HG03457 (cell line): ENCODE measurements around the gene CAMK2D.

ENCODE experiments used
- ATAC-seq: cut with Tn5 transposase; IDR thresholded peaks from one replicate; pipeline ENCODE4 v1.9.1; 2021; ENCODE audit warnings: moderate number of reproducible peaks; ENCODE audit not compliant: unreplicated experiment

Gene CAMK2D

DNA sequence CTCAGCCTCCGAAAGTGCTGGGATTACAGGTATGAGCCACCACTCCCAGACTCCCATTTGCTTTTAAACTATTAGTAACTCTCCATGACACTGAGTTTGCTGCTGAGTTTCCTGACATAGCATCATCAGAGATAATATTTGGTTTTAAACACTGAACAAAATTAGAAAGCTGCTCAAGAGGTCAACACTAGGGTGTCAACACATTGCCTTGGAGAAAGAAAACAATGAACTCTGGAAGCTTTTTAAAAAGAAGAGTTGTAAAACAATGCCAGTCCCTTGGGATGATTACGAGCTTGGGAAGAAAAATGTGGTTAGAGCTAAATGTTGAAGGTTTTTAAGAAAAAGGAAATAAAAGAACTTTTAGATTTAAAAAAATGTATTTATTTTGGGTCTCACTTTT is 264.8 kb downstream of the CAMK2D start:
- no peak for ATAC-seq

DNA sequence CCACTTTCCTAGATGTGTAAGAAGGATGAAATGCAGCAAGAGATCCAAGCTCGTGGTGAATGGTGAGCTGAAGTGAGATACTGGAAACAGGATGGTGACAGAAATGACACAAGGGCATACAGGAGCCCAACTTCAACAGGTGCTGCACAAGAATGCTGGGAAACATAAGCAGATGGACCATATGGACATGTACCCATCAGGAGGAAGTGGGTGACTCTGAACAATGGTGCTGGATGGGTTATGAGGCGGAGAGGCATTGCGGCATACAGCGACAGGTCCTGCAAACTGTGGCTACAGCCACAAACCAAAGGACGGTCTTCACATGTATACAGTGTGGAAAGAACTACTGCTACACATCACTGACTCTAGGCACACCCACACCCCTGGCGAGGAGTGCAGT is 265.7 kb downstream of the CAMK2D start:
- ATAC-seq = no peak

DNA sequence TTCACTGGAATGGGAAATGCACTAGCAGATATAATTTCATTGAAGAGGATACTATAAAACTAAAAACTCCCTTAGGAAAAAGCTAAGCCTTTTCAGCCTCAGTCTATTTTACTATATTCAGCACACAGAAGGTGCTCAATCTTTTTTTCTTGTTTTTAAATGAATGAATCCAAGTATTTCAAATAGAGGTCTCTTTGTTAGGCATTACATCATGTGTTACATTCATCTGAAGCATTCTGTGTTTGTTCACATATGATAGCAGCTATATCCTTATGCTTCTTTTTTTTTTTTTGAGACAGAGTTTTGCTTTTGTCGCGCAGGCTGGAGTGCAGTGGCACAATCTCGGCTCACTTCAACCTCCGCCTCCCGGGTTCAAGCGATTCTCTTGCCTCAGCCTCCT is 278.4 kb downstream of the CAMK2D start:
- ATAC-seq = no peak

DNA sequence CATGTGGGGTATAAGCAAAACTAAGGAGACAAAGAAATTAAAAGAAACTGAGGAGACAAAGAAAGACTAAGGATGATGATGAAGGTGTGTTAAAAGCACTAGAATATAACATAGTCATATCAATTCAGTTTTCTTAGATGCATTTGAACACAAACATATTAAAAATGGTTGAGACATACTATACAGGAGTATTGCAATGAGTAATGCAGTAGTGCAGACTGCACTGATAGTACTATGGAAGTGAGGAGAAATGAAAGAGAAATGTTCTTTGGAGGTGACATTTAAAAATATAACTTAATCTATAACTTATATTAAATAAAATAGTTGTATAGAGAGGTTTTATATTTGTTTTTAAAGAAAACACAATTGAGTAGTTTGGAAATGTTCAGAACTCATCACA is 279.2 kb downstream of the CAMK2D start:
- no peak for ATAC-seq

DNA sequence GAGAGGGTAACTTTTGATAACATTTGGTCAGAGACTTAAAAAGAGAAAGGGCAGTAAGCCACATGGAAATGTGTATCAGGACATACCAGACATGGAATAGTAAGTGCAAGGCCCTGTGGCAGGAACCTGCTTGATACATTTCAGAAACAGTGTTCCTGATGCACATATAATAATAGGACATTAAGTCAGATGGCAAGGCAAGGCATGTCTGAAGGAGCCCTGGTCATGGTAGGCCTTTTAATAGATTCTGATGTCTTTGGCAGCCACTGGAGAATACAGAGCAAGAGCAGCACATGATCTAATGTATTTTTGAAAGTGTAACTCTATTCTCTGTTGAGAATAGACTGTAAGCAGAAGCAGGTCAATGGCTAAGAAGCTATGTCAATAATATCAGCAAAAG is 279.7 kb downstream of the CAMK2D start:
- ATAC-seq = no peak

DNA sequence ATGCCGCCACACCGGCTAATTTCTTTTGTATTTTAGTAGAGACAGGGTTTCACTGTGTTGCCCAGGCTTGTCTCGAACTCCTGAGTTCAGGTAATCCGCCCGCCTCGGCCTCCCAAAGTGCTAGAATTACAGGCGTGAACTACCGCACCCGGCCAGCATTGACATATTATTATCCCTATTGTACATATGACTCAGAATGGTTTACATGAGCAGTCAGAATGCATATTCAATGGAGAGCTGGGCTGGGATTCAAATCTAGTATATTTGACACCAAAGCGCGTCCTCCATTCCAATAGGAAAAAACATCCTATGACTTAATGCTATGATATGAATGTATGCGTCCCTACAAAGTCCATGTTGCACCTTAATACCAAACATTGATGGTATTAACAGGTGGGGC is 281.4 kb downstream of the CAMK2D start:
- no peak for ATAC-seq

DNA sequence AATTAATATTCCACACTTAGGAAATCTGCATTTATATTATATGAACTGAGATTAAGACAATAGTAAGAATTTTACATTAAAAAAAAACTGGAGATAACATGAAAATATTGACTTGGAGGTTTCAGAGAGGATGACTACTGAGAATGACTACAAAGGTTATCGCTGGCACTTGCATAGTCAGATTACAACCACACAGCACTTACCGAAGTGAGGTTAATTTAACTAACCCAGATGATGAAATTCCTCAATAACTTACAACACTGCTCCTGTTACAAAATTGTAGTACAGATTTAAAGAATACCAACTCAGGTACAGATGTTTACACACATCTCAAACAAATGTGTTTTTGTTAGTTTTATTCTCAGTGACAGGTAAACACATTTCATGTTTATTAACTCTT is 283.5 kb downstream of the CAMK2D start:
- no peak for ATAC-seq

DNA sequence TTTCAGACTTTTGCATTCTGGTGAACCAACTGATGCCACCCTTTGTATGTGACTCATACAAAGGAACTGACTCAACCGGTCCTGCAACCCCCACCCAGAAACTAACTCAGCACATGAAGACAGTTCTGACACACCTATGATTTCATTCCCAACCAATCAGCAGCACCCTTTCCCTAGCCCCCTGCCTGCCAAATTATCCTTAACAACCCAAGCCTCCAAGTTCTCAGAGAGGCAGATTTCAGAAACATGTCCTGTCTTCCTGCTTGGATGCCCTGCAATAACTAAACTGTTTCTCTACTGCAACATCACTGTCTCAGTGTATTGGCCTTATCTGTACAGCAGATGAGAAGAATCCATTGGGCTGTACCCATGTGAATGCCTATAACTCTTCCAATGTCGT is 284.7 kb downstream of the CAMK2D start:
- no peak for ATAC-seq

DNA sequence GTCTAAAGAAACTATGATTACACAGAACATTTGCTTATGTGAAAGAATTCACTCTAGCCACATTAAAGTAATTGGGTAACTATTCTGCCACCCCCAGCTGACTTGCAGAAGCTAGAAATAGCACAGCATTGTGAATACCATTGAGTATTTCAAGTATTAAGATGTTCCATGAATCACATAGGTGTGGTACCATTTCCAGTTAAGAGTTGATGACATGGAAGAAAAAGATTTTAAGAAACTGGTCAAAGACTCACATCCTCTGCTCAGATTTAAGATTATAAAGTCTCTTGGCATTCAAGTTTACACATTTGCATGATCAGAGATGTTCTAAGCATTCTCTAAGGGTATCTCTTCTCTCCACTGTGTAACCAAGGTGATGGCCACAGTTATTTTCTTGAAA is 287.5 kb downstream of the CAMK2D start:
- ATAC-seq = no peak

DNA sequence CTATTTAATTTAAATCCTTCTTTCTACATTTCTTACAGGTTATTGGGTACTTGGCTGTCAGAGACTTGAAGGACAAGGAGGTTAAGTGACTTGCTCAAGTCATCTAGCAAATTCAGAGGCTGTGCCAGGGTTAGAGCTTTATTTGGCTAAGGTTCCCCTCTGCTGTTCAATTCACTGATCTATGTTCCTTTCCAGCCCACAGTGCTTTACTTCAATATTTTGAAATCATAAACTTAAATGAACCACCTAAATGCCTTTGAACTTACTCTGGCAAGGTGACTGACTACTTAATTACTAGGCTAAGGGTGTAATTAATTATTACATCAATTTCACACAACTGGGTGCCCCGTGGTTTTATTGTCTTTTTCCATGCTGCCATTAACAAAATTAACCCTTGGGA is 288.7 kb downstream of the CAMK2D start:
- ATAC-seq = no peak

DNA sequence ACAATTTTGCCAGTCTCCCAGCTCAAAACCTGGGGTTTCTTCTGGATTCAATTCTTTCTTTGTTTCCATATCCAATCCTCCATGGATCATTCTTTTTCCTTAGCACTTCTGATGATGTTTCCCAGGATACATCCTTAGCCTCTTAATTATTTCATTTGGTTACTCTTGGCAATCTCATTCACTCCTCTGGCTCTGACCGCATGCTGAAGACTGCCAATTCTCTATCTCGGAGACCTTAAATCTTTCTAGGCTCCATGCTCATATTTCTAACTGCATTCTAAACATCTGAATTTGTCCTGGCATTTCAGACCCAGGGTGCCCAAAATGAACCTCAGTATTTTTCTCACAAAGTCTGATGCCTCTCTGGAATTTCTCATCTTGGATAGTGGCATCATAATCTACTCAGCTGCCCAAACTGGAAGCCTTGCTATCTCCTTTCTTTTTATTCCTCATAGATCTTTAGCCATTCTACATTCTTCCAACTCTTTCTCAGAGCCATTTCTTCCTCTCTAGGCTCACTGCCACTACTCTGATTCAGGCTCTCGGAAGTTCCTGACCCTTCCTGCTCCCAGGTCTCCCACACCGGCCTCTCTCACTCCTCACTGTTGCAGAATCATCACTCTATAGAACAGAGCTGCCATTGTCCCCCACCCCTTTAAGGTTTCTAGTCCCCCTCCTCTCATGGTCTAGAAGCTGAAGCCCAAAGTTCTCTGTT is 290.2 kb downstream of the CAMK2D start:
- no peak for ATAC-seq

DNA sequence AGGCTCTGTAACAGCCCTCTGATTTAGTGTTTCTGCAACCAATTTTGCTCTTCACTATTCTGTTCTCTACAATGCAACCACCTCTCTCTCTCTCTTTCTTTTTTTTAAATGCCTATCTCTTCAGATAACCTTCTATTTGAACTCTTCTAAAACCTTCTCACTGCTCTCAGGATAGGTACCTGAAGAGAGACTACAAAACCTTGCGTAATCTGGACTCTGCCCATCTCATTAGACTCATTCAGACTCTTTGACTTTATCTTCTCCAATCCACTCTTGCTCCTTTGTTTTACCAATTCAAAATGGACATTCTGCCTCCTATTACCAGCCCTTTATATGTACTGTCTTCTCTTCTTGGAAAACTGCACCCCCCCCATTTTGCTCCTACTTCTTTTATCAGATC is 291.6 kb downstream of the CAMK2D start:
- ATAC-seq = no peak

DNA sequence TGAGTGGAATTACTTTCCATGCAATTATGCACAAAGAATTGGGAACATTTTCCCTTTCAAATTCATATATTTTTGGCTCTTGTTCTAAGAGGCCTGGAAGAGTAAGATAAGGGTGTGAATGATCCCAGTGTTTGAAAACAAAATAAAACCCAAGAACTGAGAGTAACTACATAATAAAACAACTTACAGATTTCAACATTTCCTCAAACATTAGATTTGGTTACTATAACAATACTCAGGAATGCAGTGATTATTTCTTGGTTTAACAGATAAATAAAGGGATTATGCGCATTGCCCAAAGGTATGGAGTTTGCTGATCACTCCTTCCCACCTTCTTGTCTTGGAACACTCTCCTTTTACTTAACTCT is 292.5 kb downstream of the CAMK2D start:
- no peak for ATAC-seq

DNA sequence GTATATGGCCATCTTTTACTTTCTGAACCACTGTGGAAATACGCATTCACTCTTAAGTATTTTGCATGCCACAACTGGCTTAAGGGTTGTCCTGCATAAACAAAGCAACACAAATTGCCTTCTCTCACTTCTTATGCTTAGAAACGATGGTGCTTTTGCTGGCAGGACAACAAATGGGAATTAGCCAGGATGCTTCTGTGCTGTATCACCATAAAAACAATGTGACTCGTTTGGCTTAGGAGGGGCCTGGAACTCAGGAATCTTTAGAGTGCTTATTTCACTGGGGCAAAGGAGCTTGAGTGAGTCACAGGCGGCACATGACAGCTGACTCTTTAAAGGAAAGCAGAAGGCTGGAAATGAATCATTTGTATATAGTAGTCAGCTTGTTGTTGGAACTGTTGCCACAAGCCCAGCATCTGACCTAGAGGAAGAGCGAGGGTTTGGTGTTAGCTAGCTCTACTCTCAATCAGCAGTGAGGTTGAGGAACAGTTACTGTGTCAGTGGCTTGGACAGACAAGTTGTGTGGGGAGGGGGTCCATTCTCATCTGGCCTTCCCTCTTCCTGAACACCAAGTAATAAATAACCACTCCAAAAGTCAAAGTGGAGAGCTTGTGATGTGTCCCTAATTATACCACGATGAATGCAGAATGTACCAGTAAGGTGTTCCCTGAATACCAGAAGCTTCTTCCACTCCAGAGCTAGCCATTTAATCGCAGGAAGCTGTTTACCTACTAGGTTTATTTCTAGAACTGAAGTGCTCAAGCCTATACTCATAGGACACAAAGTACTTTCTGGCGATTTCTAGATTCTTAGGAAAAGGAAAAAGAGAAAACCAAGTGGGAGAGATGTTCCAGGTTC is 293.1 kb downstream of the CAMK2D start:
- no peak for ATAC-seq

DNA sequence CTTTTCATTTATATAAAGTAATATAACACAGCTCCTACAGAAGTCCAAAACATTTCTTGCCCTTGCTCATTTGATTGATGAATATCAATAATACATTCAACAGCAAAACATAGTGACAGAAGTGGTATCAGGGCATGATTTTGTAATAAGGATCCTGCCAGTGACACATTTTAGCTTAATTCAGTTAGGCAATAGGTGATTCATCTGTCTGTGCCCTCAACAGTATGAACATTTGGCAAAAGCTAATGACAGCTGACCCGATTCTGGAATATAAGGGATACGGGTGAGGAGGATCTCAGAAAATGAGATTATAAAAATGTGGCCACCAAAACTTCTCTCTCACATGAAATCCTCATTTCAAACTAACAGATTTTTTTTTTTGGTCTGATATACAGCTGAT is 294.0 kb downstream of the CAMK2D start:
- ATAC-seq = no peak

DNA sequence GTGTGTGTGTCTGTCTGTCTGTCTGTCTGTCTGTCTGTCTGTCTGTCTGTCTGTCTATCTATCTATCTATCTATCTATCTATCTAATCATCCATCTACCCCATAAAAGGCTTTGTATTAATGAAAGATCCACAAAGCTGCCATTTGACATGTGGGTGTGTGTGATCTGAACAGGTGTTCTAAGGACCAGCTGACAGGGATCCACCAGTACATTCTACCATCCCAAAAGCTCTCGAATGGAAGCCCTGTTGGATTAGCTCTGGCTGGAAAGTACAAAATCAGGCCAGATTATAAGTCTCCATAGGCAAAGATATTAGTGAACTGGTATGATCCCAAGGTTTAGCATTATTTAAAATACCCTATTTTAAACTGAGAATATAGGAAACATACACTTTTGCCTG is 299.3 kb downstream of the CAMK2D start:
- ATAC-seq = no peak

DNA sequence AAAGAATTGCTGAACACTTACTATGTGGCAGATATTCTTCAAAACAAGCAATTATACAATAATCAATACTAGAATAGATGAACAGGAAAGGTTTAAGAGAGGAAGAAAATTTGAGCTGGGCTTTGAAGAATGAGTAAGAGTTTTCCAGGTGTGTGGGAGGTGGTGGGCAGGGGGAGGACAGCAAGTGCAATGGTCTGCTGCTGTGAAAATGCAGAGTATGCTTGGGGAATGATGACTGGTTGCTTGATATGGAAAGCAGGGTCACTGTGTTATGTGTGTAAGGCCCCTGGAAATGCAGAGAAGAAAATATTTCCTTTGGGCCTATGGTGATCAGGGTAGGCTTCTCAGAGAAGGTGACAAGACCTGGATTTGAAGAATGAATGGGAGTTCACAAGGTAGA is 300.3 kb downstream of the CAMK2D start:
- no peak for ATAC-seq

DNA sequence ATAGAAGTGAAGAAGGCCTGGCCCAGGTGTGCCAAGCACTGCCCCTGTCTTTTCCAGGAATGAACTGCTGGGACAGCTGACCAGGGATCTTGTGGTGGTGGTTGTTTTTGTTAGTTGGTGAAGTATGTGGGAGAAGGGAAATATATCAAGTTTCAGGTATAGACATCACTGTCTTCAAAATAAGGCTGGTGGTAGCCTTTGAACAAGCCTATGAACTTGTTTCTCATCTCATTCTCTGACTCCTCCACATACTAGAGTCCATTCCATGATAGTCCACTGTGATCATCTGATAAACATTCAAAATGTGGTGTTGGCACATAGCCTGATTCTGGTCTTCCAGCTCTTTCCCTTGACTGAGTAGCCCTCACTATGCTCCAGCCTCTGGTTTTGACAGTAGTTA is 303.7 kb downstream of the CAMK2D start:
- no peak for ATAC-seq

DNA sequence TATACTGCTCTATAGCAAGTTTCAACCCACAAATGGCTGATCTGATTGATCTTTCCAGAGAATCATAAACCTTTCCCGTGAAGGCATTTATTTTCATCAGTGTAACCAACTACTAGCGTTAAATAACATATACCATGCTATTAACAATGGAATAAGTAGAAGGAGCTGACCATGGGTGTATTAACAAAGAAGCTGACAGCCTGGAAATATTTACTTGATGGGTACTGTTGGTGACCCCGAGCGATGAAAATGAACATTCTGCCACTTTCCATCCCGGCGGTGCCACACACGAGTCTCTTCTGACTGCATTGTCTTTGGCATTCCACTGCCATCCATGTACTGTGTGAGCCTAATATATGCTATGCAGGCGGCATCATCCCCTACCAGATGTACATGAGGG is 304.4 kb downstream of the CAMK2D start:
- ATAC-seq = no peak

DNA sequence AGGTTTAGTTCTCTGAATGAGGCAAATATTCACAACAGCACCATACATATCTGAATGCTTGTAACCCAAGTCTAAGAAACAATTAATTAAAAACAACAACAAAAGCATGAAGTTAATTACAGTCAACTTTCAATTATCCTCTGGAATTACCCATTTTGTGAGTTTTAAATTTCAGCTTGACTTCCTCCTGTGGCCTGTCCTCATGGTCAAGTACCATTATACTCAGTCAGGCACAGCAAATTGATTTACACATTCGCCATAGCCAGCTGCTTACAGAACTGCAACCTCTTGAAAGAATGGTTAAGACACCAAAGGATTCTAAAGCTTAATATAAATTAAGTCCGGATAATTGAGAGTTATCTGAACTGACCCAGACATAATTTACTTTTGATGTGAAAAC is 306.5 kb downstream of the CAMK2D start:
- no peak for ATAC-seq

DNA sequence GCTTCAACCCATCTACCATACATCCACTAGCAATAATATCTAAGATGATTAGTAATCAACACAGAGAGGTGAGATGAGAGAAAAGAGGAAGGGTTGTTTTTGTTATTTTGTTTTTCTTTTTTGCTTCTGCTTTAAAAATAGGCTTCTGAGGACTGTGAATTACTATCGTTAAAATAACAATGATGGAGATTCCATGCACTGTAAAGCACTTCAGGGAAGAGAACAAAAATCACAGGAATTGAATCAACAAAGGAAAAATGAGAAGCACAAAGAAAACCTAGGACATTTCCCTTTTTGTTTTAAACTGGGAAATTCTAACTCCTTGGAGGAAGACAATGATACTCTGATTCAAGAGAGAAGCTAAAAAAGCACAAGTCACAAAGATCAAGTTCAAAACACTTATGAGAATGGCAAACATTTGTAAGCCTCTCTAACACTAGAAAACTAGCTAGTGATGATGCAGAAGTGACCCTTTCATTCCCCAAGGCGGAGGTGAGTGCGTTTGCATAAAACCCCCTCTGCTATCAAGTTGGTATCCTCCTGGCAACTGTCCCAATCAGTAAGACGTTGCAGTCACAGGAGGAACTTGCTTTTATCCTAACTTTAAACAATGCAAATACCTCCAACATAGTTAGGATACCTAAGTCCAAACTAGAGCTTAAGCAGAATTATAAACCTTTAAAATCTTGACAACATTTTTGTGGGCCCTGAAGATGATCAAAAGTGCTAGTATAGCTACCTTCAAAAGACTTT is 308.5 kb downstream of the CAMK2D start:
- no peak for ATAC-seq

DNA sequence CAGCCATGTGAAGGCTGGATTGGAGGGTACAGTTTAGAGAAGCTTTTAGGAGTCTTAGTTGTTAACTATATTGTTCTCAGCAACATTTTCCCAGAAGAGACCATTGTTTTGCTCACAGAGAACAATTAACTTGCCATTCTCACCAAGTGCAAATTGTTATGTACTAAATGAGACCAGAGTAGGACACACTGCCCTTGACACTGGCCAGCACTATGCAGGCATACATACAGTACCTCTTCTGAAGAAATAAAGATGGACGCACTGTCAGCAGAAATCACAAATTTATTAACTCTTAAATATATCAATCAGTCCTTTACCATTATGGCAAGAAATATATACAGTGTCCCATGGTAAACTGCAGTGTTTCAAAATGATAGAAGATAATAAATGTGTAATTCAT is 309.4 kb downstream of the CAMK2D start:
- no peak for ATAC-seq
